Lower leg skin (tissue), 3 donors: ENCODE results near the gene NFIX.

Experiments
- POLR2A ChIP-seq, 2 donors: fragments of 450-650 bp; IDR thresholded peaks; one replicate each; pipeline ENCODE4 v1.6.1; 2016 to 2017; ENCODE audit warnings: antibody characterized with exemption in 2 of 2, mild to moderate bottlenecking in 1 of 2, moderate library complexity in 1 of 2
- TF ChIP-seq, protein P1 (sequence below), 3 donors: fragments of 450-650 bp; IDR thresholded peaks; one replicate each; pipeline ENCODE4 v1.5.1; 2016; ENCODE audit warnings: antibody characterized with exemption in 3 of 3, mild to moderate bottlenecking in 3 of 3, moderate library complexity in 2 of 3

- TF ChIP-seq, protein P1, sequence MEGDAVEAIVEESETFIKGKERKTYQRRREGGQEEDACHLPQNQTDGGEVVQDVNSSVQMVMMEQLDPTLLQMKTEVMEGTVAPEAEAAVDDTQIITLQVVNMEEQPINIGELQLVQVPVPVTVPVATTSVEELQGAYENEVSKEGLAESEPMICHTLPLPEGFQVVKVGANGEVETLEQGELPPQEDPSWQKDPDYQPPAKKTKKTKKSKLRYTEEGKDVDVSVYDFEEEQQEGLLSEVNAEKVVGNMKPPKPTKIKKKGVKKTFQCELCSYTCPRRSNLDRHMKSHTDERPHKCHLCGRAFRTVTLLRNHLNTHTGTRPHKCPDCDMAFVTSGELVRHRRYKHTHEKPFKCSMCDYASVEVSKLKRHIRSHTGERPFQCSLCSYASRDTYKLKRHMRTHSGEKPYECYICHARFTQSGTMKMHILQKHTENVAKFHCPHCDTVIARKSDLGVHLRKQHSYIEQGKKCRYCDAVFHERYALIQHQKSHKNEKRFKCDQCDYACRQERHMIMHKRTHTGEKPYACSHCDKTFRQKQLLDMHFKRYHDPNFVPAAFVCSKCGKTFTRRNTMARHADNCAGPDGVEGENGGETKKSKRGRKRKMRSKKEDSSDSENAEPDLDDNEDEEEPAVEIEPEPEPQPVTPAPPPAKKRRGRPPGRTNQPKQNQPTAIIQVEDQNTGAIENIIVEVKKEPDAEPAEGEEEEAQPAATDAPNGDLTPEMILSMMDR (IDR thresholded peaks at IDR 0.05): no peak
- no peak for TF ChIP-seq POLR2A (IDR thresholded peaks at IDR 0.05)
These were observed 18.4 kb downstream of the NFIX start for GRCh38 chr19:13013649-13014048.
